Nephron (organoid): ENCODE measurements around the gene SLC35C1.
A peak's percentile ranks its signal among the peaks of the same experiment; 100 is the strongest.

Source experiments
- H3K27ac Mint-ChIP-seq, 3 experiments: 2 replicates each; pipeline ENCODE4 v1.8.0; 2020; ENCODE audit warnings: mixed read lengths in 3 of 3, mild to moderate bottlenecking in 2 of 3, moderate library complexity in 1 of 3
- H3K27me3 Mint-ChIP-seq: 2 replicates; pipeline ENCODE4 v1.8.0; 2021; ENCODE audit warnings: low read depth, mild to moderate bottlenecking, moderate library complexity, mixed read lengths
- H3K36me3 Mint-ChIP-seq: 2 replicates; pipeline ENCODE4 v1.8.0; 2020; ENCODE audit warnings: low read depth, mixed read lengths
- H3K4me1 Mint-ChIP-seq: 2 replicates; pipeline ENCODE4 v1.8.0; 2020; ENCODE audit warnings: mixed read lengths
- H3K4me3 Mint-ChIP-seq, 3 experiments: 2 replicates each; pipeline ENCODE4 v1.8.0; 2020; ENCODE audit warnings: mild to moderate bottlenecking in 3 of 3, mixed read lengths in 3 of 3, moderate library complexity in 2 of 3
- H3K9me3 Mint-ChIP-seq: 2 replicates; pipeline ENCODE4 v1.8.0; 2020; ENCODE audit warnings: mixed read lengths
- TF ChIP-seq, protein P1 (sequence below), 3 experiments: fragments of 200-600 bp; sonication (generic); IDR thresholded peaks; one replicate each; pipeline ENCODE4 v1.5.0; 2021; ENCODE audit warnings: antibody characterized with exemption in 3 of 3; ENCODE audit not compliant: unreplicated experiment in 3 of 3

SLC35C1 gene

DNA sequence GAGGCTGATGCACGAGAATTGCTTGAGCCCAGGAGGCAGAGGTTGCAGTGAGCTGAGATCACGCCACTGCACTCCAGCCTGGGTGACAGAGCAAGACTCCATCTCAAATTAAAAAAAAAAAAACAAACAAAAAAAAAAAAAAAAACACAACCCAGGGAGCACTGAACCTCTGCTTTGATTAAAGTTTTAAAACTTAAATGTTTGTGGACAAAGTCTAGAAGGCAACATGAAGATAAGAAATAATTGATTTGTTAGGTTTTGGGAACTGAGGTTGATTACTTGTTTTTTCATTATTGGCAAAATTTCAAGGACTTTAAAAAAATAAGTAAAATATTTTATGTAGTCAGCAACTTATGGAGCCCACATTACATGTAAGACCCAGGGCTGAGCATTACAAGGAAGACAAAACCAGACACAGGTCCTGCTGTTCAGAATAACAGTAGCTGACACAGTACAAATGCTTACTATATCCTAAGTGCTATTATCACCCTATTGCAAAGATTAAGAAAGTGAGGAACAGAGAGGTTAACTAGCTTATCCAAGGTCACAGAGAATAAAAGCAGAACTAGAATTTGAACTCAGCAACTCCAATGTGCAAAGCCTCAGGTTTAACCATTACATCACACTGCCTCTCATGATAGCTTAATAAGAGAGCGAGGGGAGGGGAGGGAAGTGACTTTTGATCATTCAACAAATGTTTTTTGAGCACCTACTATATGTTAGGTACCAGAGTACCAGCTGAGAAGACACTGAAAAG is 40.1 kb downstream of the SLC35C1 start:
- peaks cover 26% of the 10 kb centered on the region for H3K4me1 Mint-ChIP-seq
- peak overlapping the region; percentile 10 to 46 (median 26) for H3K4me3 Mint-ChIP-seq
- no peaks in the 10 kb centered on the region for H3K36me3 Mint-ChIP-seq
- no peaks in the 10 kb centered on the region for H3K9me3 Mint-ChIP-seq
- H3K27me3 Mint-ChIP-seq: peaks cover 8% of the 10 kb centered on the region
- H3K27ac Mint-ChIP-seq: peak overlapping the region in 1 of 3 experiments; percentile 56
- TF ChIP-seq, protein P1, sequence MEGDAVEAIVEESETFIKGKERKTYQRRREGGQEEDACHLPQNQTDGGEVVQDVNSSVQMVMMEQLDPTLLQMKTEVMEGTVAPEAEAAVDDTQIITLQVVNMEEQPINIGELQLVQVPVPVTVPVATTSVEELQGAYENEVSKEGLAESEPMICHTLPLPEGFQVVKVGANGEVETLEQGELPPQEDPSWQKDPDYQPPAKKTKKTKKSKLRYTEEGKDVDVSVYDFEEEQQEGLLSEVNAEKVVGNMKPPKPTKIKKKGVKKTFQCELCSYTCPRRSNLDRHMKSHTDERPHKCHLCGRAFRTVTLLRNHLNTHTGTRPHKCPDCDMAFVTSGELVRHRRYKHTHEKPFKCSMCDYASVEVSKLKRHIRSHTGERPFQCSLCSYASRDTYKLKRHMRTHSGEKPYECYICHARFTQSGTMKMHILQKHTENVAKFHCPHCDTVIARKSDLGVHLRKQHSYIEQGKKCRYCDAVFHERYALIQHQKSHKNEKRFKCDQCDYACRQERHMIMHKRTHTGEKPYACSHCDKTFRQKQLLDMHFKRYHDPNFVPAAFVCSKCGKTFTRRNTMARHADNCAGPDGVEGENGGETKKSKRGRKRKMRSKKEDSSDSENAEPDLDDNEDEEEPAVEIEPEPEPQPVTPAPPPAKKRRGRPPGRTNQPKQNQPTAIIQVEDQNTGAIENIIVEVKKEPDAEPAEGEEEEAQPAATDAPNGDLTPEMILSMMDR (IDR thresholded peaks at IDR 0.05; ENCODE audit: unreplicated experiment in 3 of 3): no peak

- Mint-ChIP-seq H3K36me3 (no peaks in the 10 kb centered on the region), H3K27ac (peak overlapping the region in 2 of 3 experiments; percentile 13 to 90), H3K4me3 (peak overlapping the region; percentile 26 to 91 (median 86)), H3K9me3 (no peaks in the 10 kb centered on the region), H3K4me1 (peaks cover 38% of the 10 kb centered on the region), H3K27me3 (peaks cover 8% of the 10 kb centered on the region)
- TF ChIP-seq, protein P1 (IDR thresholded peaks at IDR 0.05; ENCODE audit: unreplicated experiment in 3 of 3): no peak
These were observed 41.3 kb downstream of the SLC35C1 start for GRCh38 chr11:45846174-45846675.

DNA sequence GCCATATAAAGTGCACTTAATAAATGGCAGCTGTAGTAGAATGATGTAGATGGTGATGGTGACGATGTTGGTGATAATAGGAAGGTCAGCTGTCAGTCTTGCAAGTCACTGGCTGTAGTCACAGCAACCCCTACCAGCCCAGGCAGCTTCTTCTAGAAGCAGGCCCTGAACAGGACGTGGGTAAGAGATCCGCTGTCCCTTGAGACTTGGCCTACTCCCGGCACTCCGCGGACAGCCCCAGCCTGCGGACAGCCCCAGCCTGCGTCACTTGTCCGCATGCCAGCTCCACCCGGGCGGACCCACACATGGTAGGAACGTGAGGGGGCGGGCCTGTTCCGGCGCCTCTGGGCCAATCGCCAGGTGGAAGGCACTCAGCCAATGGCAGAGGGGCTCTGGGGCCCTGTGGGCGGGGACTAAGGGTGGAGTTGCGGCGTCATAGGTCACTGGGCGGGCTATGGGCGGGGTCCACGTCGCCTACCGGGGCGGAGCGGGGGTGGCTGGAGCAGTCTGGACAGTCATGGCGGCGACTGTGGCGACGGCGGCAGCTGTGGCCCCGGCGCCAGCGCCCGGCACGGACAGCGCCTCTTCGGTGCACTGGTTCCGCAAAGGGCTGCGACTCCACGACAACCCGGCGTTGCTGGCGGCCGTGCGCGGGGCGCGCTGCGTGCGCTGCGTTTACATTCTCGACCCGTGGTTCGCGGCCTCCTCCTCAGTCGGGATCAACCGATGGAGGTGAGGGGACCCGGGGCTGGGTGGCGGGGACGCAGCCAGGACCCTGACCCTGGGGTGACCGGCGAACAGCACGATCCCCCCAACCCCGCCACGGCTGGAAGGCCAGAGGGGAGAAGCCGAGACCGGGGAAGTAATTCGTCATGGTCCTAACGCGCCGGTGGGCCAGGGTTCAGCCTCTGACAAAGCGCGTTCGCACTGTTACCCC is 42.3 kb downstream of the SLC35C1 start, which contains the start of gene CRY2:
Gene CRY2 (plus strand): TSS at position 502 of the 937 bp plus-strand sequence. CDS start 16 bp downstream, at position 518.
- Mint-ChIP-seq H3K4me1 (peaks cover 45% of the 10 kb centered on the region), H3K9me3 (no peaks in the 10 kb centered on the region)

DNA sequence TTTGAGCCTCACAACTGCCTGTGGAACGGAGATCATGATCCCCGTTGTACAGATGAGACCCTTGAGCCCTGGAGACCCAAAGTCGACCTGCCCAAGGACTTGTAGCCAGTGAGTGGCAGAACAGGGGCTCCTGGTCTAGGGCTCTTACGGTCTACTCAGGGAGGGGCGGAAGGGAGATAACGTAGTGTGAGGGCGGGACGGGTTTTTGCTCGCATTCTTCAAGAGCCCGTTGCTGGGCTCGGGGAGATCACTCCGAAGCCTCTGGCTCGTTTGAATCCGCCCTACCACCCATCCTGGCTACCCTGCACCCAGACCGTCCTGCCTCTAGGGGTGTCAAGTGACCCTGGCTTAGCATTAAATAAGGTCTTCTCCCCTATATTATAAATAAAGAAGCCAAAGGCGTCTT is 43.0 kb downstream of the SLC35C1 start:
- Mint-ChIP-seq H3K27ac (peak overlapping the region in 2 of 3 experiments; percentile 31 to 35), H3K9me3 (no peaks in the 10 kb centered on the region)
- TF ChIP-seq, protein P1 (IDR thresholded peaks at IDR 0.05; ENCODE audit: unreplicated experiment in 3 of 3): no peak

More for the DNA sequence above, 42.3 kb downstream of the SLC35C1 start, which contains the start of gene CRY2:
- H3K27ac Mint-ChIP-seq: peak within 1 kb of the TSS; percentile 27 to 90 (median 77)
- TF ChIP-seq, protein P1 (IDR thresholded peaks at IDR 0.05; ENCODE audit: unreplicated experiment in 3 of 3): no peak
- peak within 1 kb of the TSS; percentile 86 to 91 (median 90) for H3K4me3 Mint-ChIP-seq
- H3K36me3 Mint-ChIP-seq: no peaks in the 10 kb centered on the region
- peaks cover 4% of the 10 kb centered on the region for H3K27me3 Mint-ChIP-seq

GRCh38 chr11:45848654-45849081 is 43.7 kb downstream of the SLC35C1 start:
- Mint-ChIP-seq H3K27me3 (peaks cover 4% of the 10 kb centered on the region), H3K4me1 (peaks cover 44% of the 10 kb centered on the region), H3K4me3 (peak overlapping the region; percentile 86 to 91 (median 90)), H3K9me3 (no peaks in the 10 kb centered on the region), H3K27ac (peak overlapping the region; percentile 18 to 86 (median 81)), H3K36me3 (no peaks in the 10 kb centered on the region)
- TF ChIP-seq, protein P1 (IDR thresholded peaks at IDR 0.05; ENCODE audit: unreplicated experiment in 3 of 3): no peak

More for the DNA sequence above, 43.0 kb downstream of the SLC35C1 start:
- peak overlapping the region; percentile 86 to 91 (median 90) for H3K4me3 Mint-ChIP-seq
- peaks cover 49% of the 10 kb centered on the region for H3K4me1 Mint-ChIP-seq
- H3K27me3 Mint-ChIP-seq: peaks cover 4% of the 10 kb centered on the region
- no peaks in the 10 kb centered on the region for H3K36me3 Mint-ChIP-seq
